CD4-positive, alpha-beta T cell treated with Interleukin-15 for 1 hour (primary cell): ENCODE measurements around the gene INPP5A.
A peak's percentile ranks its signal among the peaks of the same experiment; 100 is the strongest.

Experiments used
- DNase-seq: peaks from one replicate; pipeline ENCODE4 v3.0.0-alpha.2; 2020

The INPP5A gene

DNA sequence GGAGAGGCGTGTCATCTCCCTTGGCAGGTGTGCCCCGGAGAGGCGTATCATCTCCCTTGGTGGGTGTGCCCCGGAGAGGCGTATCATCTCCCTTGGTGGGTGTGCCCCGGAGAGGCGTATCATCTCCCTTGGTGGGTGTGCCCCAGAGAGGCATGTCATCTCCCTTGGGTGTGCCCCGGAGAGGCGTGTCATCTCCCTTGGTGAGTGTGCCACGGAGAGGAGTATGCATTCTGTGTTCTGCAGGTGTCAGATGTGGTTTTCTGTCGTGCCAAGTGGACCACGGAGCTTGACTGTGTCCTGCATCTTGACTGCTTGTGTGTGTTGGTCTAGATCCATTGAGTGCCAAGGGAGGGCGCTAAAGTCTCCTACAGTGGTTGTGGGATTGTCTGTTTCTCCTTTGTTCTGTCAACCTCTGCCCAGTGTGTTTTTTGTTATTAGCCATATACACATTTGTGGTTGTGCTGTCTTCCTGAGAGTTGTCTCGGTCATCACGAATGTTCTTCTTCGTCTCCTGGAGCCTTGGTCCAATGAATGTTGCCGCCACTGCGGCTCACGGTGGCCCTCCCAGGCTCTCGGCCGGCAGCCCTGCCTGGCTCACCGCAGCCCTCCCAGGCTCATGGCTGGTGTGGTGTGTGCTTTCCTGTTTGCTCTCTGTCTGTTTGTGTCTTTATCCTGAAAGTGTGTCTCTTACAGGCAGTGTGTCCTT lies 96.8 kb downstream of the INPP5A start:
- DNase-seq: peak; percentile 49

DNA sequence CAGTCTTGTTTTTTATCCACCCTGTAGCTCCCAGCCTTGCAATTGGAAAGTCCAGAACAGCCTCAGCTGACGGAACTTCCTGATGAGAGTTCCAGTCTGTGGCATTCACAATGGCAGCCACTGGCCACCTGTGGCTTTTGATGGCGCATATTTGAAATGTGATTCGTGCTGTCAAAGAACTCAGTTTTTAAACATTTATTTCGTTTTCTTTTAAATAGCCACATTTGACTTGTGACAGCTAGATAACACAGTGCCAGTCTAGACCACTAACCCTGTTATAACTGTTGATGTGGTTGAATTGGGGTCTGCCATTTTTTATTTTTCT lies 97.3 kb downstream of the INPP5A start:
- no peak for DNase-seq

DNA sequence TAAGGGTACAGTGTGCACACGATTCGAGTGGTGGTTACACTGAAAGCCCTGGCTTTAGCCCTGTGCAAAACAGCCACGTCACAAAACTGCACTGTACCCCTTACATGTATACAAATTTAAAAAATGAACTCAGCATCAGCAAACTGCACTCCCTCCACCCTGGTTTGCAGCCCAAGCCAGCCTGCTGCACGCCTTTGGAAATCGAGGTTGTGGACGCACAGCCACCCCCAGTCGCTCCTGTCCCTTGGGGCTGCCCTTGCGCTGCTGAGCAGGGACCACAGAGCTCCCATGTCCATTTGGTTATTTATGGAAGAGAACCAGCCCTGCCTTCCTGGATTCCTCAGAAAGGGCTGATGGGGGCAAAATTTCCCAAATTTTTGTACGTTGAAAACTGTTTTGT lies 98.8 kb downstream of the INPP5A start:
- DNase-seq: no peak

DNA sequence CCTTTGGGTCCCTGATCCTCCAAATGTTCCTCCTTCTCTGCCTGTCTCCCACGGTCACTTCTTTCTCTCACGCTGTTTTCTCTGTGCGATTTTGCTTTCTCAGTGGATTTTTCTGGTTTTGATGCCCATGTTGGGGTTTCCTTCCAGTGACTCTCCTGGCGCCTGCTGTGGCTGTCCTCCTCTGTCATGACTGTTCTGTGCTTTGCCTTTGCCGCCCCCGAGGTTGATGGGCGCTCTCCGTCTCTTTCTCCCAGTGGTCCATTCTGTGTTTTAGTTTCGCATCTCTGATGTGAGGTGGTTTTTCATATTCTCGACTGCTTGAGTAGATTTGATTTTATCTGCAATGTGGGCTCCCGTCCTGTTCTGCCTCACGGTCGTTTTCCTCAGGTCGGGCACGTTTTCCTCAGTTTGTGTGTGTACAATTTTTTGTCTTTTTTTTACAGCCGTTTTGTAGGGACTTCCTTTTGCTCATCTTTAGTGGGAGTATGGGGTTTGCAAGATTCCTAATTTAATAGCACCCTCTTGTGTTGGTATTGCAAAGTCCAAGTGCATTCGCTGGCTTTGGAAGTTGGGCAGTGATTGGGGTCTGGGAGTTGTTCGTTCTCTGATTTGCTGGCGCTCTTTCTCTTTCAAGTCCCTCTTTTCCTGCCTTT lies 100.0 kb downstream of the INPP5A start:
- DNase-seq: peak; percentile 21

DNA sequence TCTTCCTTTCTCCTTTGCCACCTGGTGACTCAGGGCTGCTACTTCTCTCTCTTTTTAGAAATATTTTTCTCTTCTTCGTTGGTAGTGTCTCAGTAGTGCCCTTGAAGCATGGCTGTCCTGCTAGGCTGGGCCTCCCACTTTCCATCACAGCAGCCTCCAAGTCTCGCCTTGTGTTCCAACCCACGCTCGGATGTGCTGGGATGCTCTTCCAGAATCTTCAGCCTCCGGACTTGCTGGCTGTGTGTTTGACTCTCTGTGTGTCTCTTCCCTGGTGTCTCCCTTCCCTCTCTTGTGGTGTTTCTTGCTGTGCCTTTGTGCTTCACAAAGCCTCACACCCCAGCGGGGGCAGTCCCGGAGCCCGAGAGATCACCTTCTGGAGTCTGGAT lies 100.5 kb downstream of the INPP5A start:
- no peak for DNase-seq

DNA sequence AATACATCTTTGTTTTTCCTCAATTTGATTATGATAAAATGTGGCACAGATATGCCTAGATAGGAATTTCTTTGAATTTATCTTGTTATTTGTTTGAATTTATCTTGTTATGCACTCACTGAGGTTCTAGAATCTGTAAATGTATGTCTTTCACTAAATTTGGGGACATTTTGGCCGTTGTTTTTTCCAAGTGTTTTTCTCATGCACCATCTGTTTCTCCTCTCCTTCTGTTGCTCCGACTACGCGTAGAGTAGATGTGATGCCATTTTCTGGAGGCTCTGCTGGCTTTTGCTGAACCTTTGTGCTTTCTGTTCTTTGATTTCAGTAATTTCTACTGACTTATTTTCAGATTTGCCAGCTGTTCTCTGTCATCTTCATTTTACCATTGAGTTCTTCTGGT lies 101.9 kb downstream of the INPP5A start:
- no peak for DNase-seq

DNA sequence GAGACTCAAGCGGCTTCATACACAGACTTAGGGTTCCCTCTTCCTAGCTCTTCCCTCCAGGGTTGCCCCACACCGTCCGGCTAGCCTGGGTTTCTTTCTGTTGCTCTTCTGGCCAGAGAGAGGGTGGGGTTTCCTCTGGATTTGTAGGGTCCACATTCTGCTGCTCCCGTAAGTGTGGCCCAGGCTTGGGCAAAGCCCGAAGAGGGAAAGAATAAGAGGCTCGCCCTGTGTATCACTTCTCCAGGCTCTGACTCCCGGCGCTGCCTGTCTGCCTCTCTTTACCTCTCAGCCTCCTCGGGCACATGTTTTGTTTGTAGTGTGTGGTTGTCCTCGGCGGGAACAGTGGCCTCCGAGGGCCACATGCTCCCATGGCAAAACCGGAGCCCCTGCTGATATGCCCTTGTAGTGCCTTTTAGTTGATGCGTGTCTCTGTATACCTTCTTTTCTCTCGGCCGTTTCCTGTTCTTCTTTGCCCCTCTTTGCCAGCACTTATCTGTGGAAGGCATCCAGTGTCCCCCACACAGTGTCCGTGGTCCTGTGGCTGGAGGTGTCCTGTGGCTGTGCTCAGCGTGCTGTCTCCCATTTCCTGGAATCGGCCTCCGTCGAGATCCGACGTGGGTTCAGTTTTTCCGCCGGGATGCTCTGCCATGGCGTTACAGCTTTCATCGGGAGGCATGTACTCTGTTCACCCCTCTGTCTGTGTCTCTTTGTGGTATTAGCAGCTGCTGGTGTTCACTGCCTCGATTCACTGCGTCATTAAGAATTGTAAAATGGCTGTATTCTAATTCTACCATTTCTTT lies 102.9 kb downstream of the INPP5A start:
- DNase-seq: no peak

DNA sequence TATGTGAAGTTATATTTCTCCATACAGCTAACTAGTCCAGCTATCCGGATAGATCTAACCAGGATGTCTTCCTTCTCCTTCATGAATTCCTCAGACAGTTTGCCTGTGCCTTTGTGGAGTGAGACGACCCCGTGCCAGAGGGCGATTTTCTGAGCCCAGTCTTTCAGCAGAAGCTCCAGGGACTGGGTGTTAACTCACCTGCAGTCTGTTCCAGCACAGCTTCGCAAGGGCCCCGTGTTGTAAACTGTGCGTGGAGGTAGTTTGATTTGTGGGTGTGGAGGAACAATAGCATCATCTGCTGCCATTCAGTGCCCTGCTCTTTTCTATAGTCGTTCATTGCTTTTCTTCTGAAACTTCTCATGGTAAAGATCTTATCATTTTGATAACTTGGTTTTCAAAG lies 103.8 kb downstream of the INPP5A start:
- DNase-seq: no peak

DNA sequence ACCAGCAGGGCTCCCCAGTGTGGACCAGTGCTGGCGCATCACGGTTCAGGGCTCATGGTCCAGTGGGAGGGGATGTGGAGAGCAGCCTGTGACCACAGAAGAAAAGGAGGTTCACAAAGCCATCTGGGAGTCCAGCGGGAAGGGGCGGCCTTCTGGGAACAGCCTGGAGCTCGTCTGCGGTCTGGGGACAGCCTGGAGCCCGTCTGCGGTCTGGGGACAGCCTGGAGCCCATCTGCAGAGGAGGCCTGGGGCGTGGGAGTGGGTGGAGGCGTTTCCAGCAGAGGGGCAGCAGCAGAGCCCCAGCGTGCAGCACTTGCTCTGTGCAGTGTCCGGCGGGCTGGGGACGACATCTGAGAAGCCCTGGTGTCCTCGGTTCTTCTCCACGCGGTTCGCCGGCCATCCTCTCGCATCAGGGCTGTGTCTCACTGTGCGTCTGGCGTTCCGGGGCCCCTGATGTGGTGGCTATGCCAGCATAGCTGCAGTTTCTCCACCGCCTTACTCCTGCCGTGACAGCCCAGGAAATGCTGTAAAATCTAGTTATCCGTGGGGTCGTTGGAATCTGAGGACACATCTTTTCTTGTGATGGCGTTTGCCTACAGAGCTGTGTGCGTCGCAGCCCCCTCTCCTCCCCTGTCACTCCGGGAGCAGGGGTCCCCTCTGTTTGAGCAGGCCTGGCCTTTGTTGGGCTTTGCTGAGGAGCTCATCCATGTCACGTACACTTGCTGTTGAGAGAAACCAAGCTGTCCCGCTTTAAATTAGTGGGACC lies 104.6 kb downstream of the INPP5A start:
- no peak for DNase-seq

DNA sequence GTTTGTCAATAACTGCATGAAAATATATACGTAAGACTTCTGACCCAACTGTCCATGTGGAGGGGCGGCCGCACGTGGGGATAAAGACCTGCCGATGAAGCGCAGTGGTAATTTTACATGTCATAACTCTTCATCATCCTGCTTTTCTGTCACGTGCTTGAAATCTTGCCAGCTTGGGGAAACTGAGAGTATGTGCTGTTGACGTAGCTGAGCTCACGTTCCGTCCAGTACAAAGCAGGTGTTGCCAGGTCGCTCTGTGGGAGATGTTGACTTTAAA lies 105.1 kb downstream of the INPP5A start:
- no peak for DNase-seq

DNA sequence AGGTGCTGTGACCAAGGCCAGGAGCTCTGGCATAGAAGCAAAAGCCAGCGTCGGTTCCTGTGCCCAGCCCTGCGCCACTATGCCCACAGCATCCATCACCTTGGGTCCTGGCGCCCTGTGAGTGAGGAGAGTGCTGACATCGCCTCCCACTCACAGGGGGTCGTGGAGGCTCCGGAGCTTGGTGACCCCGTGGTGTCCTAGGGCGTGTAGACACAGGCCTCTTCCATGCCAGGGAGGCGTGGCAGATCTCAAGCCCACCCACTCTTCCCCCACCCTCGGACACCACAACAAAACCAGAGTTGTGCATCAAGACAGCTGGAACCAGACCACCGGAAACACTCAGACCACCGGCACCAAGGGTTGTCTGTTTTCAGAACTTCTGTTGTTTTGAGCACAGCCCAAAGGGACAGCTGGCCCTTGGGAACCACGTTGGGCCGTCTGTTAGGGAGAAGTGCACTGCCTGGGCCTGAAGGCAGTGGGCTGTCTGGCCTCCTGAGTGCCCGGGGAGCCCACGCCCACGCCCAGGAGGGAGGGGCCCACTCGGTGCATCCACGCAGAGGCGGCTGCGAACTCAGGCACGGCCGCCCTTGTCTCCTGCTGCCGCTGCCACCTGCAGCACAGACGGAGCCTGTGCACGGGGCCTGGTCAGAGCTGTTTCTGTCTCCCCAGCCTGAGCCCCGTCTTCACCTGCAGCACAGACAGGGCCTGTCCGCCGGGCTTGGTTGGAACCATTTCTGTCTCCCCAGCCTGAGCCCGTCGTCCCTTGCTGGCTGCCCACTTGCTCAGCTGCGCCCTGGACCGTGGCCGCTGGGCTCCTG lies 106.3 kb downstream of the INPP5A start:
- DNase-seq: no peak

DNA sequence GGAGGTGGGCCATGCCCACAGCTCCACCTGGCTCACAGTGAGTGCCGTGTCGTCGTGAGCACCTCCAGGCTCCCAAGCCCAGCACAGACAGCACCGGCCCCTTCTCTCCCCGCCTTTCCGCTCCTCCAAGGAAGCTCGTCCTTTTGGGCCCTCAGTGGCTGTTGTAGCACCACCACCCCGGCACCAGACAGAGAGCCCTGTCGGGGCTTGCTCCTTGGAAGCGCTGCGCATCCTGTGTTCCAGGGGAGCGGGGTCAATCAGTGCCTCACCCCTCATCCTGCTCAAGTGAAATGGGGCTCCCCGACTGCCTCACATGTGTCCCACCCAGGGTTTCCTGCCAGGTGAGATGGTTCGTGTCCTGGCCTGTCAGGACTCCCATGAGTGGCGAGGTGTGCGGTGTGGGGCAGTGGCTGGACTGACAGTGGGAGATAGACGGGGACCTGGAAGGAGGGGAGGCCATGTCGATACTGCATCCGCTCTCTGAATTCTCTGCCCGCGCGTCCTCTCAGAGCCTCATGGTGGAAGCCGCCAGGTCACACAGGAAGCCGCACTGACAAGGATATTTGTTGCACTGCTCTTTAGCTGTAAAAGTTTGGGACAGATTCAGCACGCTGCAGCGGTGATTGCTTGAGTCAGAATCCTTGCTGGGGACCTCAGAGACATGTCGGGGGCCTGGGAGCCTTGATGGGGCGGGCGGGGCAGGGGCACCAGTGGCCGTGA lies 107.1 kb downstream of the INPP5A start:
- DNase-seq: no peak

DNA sequence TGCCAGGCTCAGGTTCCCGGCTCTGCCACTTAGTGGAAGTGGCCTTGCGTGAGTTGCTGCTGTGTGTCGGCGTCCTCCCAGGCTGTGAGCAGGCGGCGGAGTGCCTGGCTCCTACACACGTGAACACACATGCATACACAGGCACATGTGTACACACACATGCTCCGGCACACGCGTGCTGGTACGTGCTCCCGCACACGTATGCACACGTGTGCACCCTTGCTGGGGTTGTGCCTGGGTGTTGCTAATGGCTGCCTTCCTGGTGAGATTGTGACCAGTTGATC lies 107.6 kb downstream of the INPP5A start:
- no peak for DNase-seq

DNA sequence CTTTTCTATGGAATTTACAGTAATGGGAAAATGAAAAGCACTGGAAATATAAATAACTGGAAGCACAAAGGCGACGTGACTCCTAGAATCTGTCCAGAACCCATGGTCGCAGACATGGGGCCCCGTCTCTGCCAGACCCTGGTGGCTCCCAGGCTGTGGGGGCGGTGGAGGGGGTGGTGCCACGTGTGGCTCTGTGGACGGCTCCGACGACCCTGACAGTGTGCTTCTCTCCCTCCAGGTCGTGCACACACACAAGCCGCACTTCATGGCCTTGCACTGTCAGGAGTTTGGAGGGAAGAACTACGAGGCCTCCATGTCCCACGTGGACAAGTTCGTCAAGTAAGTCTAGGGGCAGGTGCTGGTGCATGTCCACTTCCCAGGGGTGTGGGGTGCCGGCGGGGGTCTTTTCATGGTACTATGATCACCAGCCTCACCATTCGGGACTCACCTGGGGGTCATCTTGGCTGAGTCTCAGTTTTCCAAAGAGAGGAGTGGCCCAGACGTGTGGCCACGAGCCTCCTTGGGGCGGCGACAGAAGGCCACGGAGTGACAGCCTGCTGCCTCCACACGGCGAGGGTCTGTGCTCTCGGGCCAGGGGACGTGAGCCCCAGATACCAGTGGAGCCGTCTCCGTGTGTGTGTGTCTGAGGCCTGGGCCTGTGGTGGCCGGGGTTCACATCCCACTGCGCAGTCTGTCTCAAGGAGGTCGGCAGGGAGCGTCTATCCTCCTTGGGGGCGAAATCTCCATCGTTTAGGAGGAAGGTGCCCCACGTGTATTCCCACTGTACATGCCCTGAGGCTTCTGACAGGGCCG lies 108.2 kb downstream of the INPP5A start:
- peak; percentile 10 for DNase-seq

DNA sequence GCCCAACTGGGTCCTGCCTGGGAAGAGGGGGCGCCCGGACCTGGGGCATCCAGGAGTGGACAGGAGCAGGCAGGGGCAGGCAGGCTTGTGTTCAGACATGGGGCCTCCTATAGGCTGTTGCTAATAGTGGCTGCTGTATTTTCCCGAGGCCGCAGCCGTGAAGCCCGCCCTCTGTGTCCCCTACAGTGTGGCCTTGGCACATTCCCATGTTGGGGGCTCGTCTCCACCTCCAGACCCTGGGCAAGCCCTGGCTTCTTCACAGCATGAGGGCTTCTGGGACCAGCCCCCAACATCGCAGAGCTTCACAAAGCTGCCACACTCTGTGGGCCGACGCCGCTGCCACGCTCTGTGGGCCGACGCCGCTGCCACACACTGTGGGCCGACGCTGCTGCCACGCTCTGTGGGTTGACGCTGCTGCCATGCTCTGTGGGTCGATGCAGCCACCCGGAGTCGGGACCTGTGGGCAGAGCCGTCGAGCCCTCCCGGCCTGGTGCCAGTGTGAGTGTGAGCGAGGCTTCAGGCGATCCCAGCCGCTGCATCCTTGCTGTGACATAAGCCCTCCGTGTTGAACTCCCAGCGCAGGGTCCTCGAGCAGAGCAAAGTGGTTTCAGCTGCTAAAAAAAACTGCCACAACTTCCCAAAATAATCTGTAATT lies 109.0 kb downstream of the INPP5A start:
- DNase-seq: peak; percentile 7

DNA sequence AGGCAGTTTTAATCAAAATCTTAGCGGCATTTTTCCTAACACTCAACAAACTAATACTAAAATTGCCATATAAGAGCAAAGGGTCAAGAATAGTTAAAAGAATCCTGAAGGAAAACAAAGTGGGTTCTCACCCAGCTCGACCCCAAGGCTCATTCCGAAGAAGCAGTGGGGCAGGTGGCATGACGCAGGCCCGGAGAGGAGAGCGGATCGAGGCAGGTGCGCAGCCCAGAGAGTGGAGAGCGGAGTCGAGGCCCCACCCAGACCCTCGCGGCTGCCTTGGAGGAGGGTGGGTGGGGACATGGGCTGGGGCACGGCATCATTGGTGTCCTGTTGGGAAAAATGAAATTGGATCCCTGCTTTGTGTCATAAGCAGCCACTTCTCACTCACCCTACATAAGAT lies 109.8 kb downstream of the INPP5A start:
- DNase-seq: no peak

DNA sequence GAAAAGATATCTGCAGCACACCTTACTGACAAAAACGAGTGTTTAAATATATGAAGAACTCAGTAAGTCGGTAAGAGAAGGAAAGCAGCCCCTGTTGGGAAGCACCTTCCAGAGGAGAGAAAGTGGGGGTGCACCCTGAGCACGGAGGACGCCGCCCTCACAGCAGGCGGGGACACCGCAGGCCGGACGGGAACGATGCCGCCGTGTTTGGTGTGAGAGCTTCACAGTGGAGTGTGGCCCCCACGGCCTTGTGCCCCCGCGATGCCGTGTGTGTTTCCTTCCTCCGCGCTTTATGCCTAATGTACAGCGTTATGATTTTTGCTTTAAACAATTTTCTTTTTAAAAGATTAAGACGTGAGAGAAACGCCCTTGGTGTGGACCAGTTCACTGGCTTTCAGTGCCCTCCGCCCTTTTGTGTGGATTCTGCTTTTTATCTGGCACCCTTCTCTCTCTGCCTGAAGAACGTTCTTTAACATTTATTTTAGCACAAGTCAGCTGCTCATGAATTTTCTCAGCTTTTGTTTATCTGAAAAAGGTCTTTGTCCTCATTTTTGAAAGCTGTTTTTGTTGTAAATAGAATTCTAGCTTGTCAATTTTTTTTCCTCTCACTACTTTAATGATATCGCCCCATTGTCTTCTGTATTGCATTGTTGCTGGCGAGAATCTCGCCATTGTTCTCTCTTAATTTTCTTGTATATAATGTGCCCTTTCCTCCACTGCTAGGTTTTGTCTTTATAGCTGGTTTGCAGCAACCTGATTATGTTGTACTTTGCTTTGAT lies 110.7 kb downstream of the INPP5A start:
- DNase-seq: no peak

DNA sequence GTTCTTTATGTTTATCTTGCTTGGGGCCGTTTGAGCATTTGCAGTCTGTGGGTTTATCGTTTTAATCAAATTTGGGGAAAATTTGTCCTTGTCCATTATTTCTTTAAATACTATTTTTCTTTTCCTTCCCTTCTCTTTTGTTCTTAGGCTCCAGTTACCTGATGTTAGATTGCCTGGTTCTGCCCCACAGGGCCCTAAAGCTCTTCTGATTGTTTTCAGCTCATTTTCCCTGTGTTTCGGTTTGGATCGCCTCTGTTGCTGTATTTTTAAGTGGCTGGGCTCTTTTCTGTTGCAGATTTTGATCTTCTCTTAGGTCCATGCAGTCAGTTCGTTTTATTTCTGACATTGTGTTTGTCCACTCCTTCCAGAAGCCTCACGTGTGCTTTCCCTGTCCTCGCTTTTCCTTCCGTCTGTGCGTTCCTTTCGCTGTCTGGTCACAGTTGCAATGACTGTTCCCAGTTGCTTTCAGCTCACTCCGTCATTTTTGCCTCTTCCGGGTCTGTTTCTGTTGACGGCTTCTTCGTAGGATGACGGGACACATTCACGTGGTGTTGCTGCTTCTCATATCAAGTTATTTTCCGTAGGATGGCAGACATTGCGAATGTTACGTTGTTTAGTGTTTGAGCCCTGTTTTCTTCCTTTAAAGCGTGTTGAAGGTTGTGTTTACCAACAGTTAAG lies 111.4 kb downstream of the INPP5A start:
- DNase-seq: no peak

DNA sequence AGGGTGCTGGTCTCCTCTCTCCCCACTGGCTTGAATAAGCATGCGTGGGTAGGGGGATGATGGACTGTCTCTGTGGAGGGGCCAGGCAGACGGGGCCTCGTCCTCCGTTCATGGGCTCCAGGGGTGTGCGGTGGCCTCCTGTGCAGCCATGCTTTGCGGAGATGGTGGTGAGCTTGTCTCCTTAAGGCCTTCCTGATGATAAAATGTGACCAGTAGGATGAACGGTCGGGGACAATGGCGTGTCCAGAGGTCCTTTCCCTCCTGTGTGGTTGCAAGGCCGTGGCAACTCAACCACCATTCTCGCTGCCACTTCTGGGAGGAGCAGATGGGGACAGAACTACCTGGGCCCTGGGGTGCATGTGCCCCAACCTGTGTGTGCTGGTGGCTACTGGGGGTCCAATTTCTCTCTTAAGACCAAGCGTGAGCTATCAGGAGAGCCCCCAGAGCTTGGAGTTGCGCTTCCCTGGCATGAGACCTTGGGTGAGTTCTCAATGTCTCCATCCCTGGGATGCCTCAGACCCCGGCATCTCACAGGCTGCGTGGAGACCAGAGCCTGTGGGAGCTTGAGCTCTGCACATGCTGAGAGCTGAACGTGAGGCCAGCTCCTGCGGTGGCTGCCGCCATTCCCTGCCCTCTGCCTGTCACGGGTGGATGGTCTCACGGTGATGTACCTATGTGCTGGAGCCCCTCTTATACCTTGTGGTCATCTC lies 112.2 kb downstream of the INPP5A start:
- DNase-seq: no peak
